Panc1 (cell line): ENCODE measurements around the gene AVEN.

Experiments
- POLR2AphosphoS5 ChIP-seq: IDR thresholded peaks from 2 replicates; pipeline ENCODE4 v1.6.1; 2012; ENCODE audit warnings: mild to moderate bottlenecking, low read depth, low read length, moderate library complexity
- SIN3A ChIP-seq: IDR thresholded peaks from 2 replicates; pipeline ENCODE4 v1.6.1; 2012; ENCODE audit warnings: low read depth, mild to moderate bottlenecking, low read length, moderate library complexity, borderline replicate concordance; ENCODE audit not compliant: insufficient read depth
- TCF7L2 ChIP-seq: IDR thresholded peaks from 2 replicates; pipeline ENCODE4 v1.6.1; 2011; ENCODE audit warnings: mild to moderate bottlenecking, low read depth, low read length, inconsistent platforms
- TF ChIP-seq, protein P1 (sequence below): fragments of 450-650 bp; IDR thresholded peaks from 2 replicates; pipeline ENCODE4 v1.5.1; 2017; ENCODE audit warnings: mild to moderate bottlenecking

DNA sequence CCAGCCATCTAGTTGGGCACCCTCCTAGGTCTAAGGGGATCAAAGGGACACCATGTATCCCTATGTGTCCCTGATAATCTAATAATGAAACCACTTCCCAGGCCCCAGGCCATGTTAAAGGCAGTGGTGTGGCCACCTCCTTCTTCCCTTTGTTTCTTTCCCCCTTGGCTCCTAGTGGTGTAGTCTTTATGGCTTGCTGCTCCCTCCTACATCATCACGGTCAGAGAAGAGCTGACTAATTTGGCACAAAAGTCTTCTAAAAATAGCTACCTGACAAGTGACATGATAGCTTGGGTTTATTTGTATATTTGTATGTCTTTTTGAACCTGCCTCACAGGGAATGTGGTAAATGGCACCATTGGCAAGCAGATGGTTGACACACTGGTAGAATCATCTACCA, 201.7 kb downstream of the AVEN start:
- TF ChIP-seq, protein P1, sequence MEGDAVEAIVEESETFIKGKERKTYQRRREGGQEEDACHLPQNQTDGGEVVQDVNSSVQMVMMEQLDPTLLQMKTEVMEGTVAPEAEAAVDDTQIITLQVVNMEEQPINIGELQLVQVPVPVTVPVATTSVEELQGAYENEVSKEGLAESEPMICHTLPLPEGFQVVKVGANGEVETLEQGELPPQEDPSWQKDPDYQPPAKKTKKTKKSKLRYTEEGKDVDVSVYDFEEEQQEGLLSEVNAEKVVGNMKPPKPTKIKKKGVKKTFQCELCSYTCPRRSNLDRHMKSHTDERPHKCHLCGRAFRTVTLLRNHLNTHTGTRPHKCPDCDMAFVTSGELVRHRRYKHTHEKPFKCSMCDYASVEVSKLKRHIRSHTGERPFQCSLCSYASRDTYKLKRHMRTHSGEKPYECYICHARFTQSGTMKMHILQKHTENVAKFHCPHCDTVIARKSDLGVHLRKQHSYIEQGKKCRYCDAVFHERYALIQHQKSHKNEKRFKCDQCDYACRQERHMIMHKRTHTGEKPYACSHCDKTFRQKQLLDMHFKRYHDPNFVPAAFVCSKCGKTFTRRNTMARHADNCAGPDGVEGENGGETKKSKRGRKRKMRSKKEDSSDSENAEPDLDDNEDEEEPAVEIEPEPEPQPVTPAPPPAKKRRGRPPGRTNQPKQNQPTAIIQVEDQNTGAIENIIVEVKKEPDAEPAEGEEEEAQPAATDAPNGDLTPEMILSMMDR = no peak
- TF ChIP-seq TCF7L2 (no peak), SIN3A (no peak), POLR2AphosphoS5 (no peak)
